ENCODE results near the gene LMO7. TPM values are rescaled to one million over a fixed set of nuclear protein-coding genes. Genes with fewer than 3 reads are reported as not detected.

Gene LMO7
- total RNA-seq, 1 experiment from 2014 or later, result 20.4 TPM

DNA sequence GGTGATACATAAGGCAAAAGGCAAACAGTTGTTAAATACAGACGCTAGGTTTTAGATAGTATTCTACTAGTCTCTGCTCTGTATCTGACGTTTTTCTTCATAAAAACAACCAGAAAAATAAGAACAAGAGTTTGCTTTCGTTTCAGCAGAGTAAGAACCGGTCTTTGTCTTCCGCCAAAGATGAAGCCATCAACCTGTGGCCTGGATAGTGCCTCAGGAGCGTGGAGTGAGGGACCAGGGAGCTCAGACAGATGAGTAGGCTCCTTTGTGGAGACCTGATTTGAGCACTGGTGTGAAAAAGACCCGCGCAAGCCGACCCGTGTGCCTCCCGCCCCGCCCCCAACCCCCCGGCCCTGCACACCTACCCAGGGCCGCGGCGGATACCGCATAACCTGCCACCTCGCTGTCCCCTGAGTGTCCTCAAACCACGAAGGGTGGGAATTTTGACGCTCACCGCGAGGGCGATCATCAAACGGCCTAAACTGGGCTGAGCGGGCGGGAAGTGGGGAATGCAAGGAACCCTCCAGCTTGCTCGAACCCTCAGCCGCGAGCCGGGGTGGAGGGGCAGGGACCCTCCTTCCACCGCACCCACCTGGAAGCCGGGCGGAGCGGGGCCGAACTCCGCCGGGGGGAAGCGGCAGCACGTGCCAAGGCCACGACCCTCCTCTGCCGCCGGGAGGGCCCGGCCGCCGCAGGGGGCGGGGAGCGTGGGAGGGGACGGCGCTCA is 866 bp upstream of the LMO7 start:
- peak overlapping the region; percentile 62 for H3K14ac ChIP-seq (ENCODE audit: insufficient read depth, low read length)
- peak overlapping the region; percentile 47 for H3K4me2 ChIP-seq (ENCODE audit: insufficient read depth, insufficient read length, low read length)
- H3K4me3 Mint-ChIP-seq, result peak overlapping the region; percentile 59 to 71
- no peak overlapping the region for H4K91ac ChIP-seq (ENCODE audit: insufficient read length, low read depth, low read length)
- no peaks in the 10 kb centered on the region for H3K79me1 ChIP-seq (ENCODE audit: insufficient read depth, low read depth, low read length, poor library complexity, severe bottlenecking)
- H3K4ac ChIP-seq (ENCODE audit: low read depth, low read length), result no peak overlapping the region
- no peaks in the 10 kb centered on the region; the same call in 1 of the 2 replicates for H3K27me3 ChIP-seq (ENCODE audit: insufficient read depth, low read length)
- H3K36me3 Mint-ChIP-seq (ENCODE audit: insufficient read depth in 1 of 3, low read depth in 3 of 3), result no peaks in the 10 kb centered on the region
- no peak overlapping the region for H2BK5ac ChIP-seq (ENCODE audit: insufficient read length, low read length)
- no peaks in the 10 kb centered on the region for H4K20me1 ChIP-seq (ENCODE audit: control insufficient read depth, insufficient read depth, insufficient read length)
- peaks cover 6% of the 10 kb centered on the region; the same call in 1 of the 2 replicates for H3K4me1 ChIP-seq (ENCODE audit: insufficient read depth, low read length)
- peaks cover 12% of the 10 kb centered on the region for H3K23me2 ChIP-seq (ENCODE audit: insufficient read length, low read depth, low read length, poor library complexity, severe bottlenecking)
- H4K5ac ChIP-seq (ENCODE audit: insufficient read length, low read depth, low read length), result no peak overlapping the region
- no peak for TF ChIP-seq CTCF (conservative IDR thresholded peaks at IDR 0.05)
- H4K8ac ChIP-seq (replicated peaks; ENCODE audit: insufficient read length, low read depth, low read length), result no peak overlapping the region
- H3K56ac ChIP-seq (ENCODE audit: insufficient read length, low read depth, low read length), result no peak overlapping the region
- no peak overlapping the region for H3T11ph ChIP-seq (ENCODE audit: low read length)
- H2AK5ac ChIP-seq (ENCODE audit: insufficient read length, low read length), result no peak overlapping the region
- no peak overlapping the region for H2BK15ac ChIP-seq (ENCODE audit: low read depth, low read length)
- DNase-seq, result peak; percentile 46
- H3K4me1 Mint-ChIP-seq, result peaks cover 22 to 23% of the 10 kb centered on the region in 2 experiments
- no peak overlapping the region for H3K9ac ChIP-seq (ENCODE audit: extremely low read depth, insufficient read length, low read length)
- H2AFZ ChIP-seq (ENCODE audit: low read length), result no peak overlapping the region
- H3K9me3 Mint-ChIP-seq, result no peaks in the 10 kb centered on the region
- no peak overlapping the region for H2BK120ac ChIP-seq (ENCODE audit: low read depth, low read length, poor library complexity, severe bottlenecking)
- no peak overlapping the region for H3K23ac ChIP-seq (ENCODE audit: insufficient read length, low read depth, low read length)
- H2BK12ac ChIP-seq (ENCODE audit: insufficient read length, low read depth, low read length), result peak overlapping the region; percentile 7
- no peak overlapping the region for H2BK20ac ChIP-seq (ENCODE audit: low read depth, low read length, poor library complexity, severe bottlenecking)
- peaks cover 31% of the 10 kb centered on the region for H3K27me3 Mint-ChIP-seq (ENCODE audit: low read depth)
- WGBS (ENCODE audit: extremely low coverage, insufficient read length, low lambda C conversion rate), result no CpG with 5 or more reads among the region's 49 CpGs
- H3K18ac ChIP-seq (ENCODE audit: insufficient read length, low read depth, low read length), result peak overlapping the region; percentile 76
- no peaks in the 10 kb centered on the region for H3K9me3 ChIP-seq (ENCODE audit: control insufficient read depth, low read depth, low read length)
- H3K79me2 ChIP-seq (ENCODE audit: insufficient read depth, low read length), result peaks cover 2% of the 10 kb centered on the region; the same call in 1 of the 2 replicates
- H3K27ac Mint-ChIP-seq, result no peak overlapping the region; a peak in 1 of 7 replicates
- H3K27ac ChIP-seq (ENCODE audit: insufficient read length, low read depth, low read length), result no peak overlapping the region
